HG03469 (cell line): ENCODE data around the gene AMFR.
"Not testable (repeated sequence)": the region's sequence is repeated elsewhere in the genome, so short reads cannot be mapped to it uniquely, and the experiment has no call there.

ENCODE experiments used
- ATAC-seq: cut with Tn5 transposase; IDR thresholded peaks from one replicate; pipeline ENCODE4 v1.9.1; 2021; ENCODE audit warnings: mild to moderate bottlenecking, moderate library complexity, moderate number of reproducible peaks; ENCODE audit not compliant: unreplicated experiment

The AMFR gene

GRCh38 chr16:56399047-56399446 is 26.3 kb downstream of the AMFR start:
- ATAC-seq, result no peak

- not testable (repeated sequence) for ATAC-seq
These were observed 28.6 kb downstream of the AMFR start for GRCh38 chr16:56396724-56397123.

- ATAC-seq, result no peak
These were observed 35.8 kb downstream of the AMFR start for GRCh38 chr16:56389554-56389953.

- no peak for ATAC-seq
These were observed 37.1 kb downstream of the AMFR start for GRCh38 chr16:56388209-56388608.

- ATAC-seq, result no peak
These were observed 37.9 kb downstream of the AMFR start for GRCh38 chr16:56387396-56387795.

GRCh38 chr16:56384074-56384721 is 41.1 kb downstream of the AMFR start:
- ATAC-seq, result no peak

- ATAC-seq, result no peak
These were observed 42.4 kb downstream of the AMFR start for GRCh38 chr16:56382901-56383355.

- ATAC-seq, result no peak
These were observed 42.9 kb downstream of the AMFR start for GRCh38 chr16:56382459-56382858.

GRCh38 chr16:56380778-56381485 is 44.4 kb downstream of the AMFR start:
- ATAC-seq, result not testable (repeated sequence)

- not testable (repeated sequence) for ATAC-seq
These were observed 46.3 kb downstream of the AMFR start for GRCh38 chr16:56379044-56379443.

- not testable (repeated sequence) for ATAC-seq
These were observed 49.6 kb downstream of the AMFR start for GRCh38 chr16:56375792-56376191.

- no peak for ATAC-seq
These were observed 52.3 kb downstream of the AMFR start for GRCh38 chr16:56373003-56373402.

- ATAC-seq, result no peak
These were observed 53.2 kb downstream of the AMFR start for GRCh38 chr16:56372013-56372634.

- ATAC-seq, result no peak
These were observed 53.7 kb downstream of the AMFR start for GRCh38 chr16:56371660-56371937.

- ATAC-seq, result no peak
These were observed 54.3 kb downstream of the AMFR start for GRCh38 chr16:56370875-56371659.

GRCh38 chr16:56370185-56370874 is 55.0 kb downstream of the AMFR start:
- no peak for ATAC-seq

- ATAC-seq, result no peak
These were observed 56.1 kb downstream of the AMFR start for GRCh38 chr16:56369202-56369601.

- no peak for ATAC-seq
These were observed 56.8 kb downstream of the AMFR start for GRCh38 chr16:56368545-56368944.

- no peak for ATAC-seq
These were observed 57.6 kb downstream of the AMFR start for GRCh38 chr16:56367764-56368163.

- no peak for ATAC-seq
These were observed 58.4 kb downstream of the AMFR start for GRCh38 chr16:56366945-56367344.

- ATAC-seq, result no peak
These were observed 59.8 kb downstream of the AMFR start for GRCh38 chr16:56365552-56365951.
